K562 (cell line): ENCODE measurements around the gene KIFC3. TPM values are rescaled to one million over a fixed set of nuclear protein-coding genes. Genes with fewer than 3 reads are reported as not detected.

Experiments used
- HDAC1 ChIP-seq, 2 experiments: fragments of 450-650 bp; IDR thresholded peaks; 2 replicates each; pipeline ENCODE4 v1.6.1; 2016 to 2017; ENCODE audit warnings: inconsistent platforms in 1 of 2, mild to moderate bottlenecking in 1 of 2, moderate library complexity in 1 of 2
- MTA2 ChIP-seq: fragments of 450-650 bp; IDR thresholded peaks from 2 replicates; pipeline ENCODE4 v1.6.1; 2016; ENCODE audit warnings: low read depth
- SMARCA4 ChIP-seq: fragments of 450-650 bp; IDR thresholded peaks from 2 replicates; pipeline ENCODE4 v1.6.1; 2016
- SNIP1 ChIP-seq: fragments of 450-650 bp; IDR thresholded peaks from 2 replicates; pipeline ENCODE4 v1.7.1; 2017; ENCODE audit warnings: low read depth, mild to moderate bottlenecking
- SPI1 ChIP-seq: IDR thresholded peaks from 2 replicates; pipeline ENCODE4 v1.6.1; 2011; ENCODE audit warnings: low read depth, low read length, control low read depth, borderline replicate concordance
- SRF ChIP-seq, 2 experiments: fragments of 250-450, 450-650 bp in 1 of 2; sonication (Bioruptor Pico) in 1 of 2; sonication (generic) in 1 of 2; formaldehyde crosslinking; IDR thresholded peaks; 2 replicates each; pipeline versions ENCODE4 v1.5.0 to v1.5.1; 2020 to 2022; ENCODE audit warnings: mild to moderate bottlenecking in 1 of 2, missing genetic modification reagents in 1 of 2
- TAF9B ChIP-seq: fragments of 450-650 bp; IDR thresholded peaks from 2 replicates; pipeline ENCODE4 v1.6.1; 2018; ENCODE audit warnings: mild to moderate bottlenecking; ENCODE audit not compliant: partially characterized antibody
- ZNF589 ChIP-seq: fragments of 200-800 bp; sonication (Bioruptor generic); IDR thresholded peaks from 2 replicates; pipeline ENCODE4 v1.6.1; 2016; ENCODE audit warnings: low read depth, missing genetic modification characterization, missing compliant biosample characterization
- polyA plus RNA-seq, 8 experiments: library from polyadenylated mRNA; depleted of rRNA in 4 of 8; stranded (reverse) in 5 of 8; unstranded in 3 of 8; fragments of >200 nt; fragmentation: Nextera tagmentation in 2 of 8; fragmentation: Illumina TruSeq in 1 of 8; extraction: Ambion mirVana in 2 of 8; extraction: Trizol in 1 of 8; gene quantifications; 2 replicates each; pipeline versions ENCODE4 v1.2.1 to v1.2.3, GENCODE V29; 2011 to 2014; ENCODE audit warnings: inconsistent platforms in 1 of 8, missing spikeins in 1 of 8
- total RNA-seq, 7 experiments: library from RNA; depleted of rRNA in 6 of 7; stranded (reverse); fragments of >200 nt in 6 of 7; fragmentation: Illumina TruSeq in 2 of 7; extraction: Trizol in 2 of 7; gene quantifications; 2 replicates each; pipeline versions ENCODE4 v1.2.1 to v1.2.3, GENCODE V29; 2011 to 2021; ENCODE audit warnings: low replicate concordance in 1 of 7
- TF ChIP-seq, protein P1 (sequence below): sonication (generic); formaldehyde crosslinking; IDR thresholded peaks from 2 replicates; pipeline ENCODE4 v1.9.0; 2022; ENCODE audit warnings: mild to moderate bottlenecking, missing genetic modification reagents
- TF ChIP-seq, protein P2 (sequence below): fragments of 450-650 bp; formaldehyde crosslinking; IDR thresholded peaks from 2 replicates; pipeline ENCODE4 v1.4.0; 2020; ENCODE audit warnings: mild to moderate bottlenecking, moderate library complexity
- TF ChIP-seq, protein P3 (sequence below): sonication (generic); formaldehyde crosslinking; IDR thresholded peaks from 2 replicates; pipeline ENCODE4 v1.8.0; 2023; ENCODE audit warnings: mild to moderate bottlenecking, missing genetic modification reagents
- TF ChIP-seq, protein P4 (sequence below): sonication (generic); formaldehyde crosslinking; IDR thresholded peaks from 2 replicates; pipeline ENCODE4 v1.8.0; 2022; ENCODE audit warnings: mild to moderate bottlenecking, missing genetic modification reagents
- TF ChIP-seq, protein P5 (sequence below): IDR thresholded peaks from 3 replicates; pipeline ENCODE4 v1.6.1; 2011; ENCODE audit warnings: borderline replicate concordance, mild to moderate bottlenecking; ENCODE audit not compliant: insufficient read length, insufficient read depth

KIFC3 gene
- total and polyA plus RNA-seq, 9 of the 15 experiments (the other 6 are each of a cell fraction or from before 2014, with no cell fraction given): 0.23 to 105 (median 26.2) TPM

DNA sequence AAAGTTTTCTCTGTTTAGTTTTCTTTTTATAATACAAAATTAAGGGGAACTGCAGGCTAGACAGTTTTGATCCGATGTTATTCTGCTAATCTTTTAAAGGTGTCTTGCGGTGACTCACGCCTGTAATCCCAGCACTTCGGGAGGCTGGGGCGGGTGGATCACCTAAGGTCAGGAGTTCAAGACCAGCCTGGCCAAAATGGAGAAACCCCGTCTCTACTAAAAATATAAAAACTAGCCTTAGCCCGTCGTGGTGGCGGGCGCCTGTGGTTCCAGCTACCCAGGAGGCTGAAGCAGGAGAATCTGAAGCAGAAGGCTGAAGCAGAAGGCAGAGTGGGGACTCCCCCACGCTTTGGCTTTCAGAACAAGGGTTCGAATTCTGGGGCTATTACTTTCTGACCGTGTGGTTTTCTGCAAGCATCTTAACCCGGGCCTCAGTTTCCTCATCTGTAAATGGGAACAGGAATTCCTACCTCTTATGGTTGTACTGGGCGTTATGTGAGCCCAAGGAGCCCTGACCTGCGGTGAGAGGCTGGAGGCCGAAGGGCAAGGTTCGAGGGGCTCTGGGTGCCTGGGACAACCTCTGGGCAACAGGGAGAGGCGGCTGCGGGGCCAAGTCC is 67.9 kb downstream of the KIFC3 start (continued):
- TF ChIP-seq, protein P1, sequence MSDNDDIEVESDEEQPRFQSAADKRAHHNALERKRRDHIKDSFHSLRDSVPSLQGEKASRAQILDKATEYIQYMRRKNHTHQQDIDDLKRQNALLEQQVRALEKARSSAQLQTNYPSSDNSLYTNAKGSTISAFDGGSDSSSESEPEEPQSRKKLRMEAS (CRISPR knock-in tag): peak; percentile 58
- no peak for TF ChIP-seq MTA2
- TF ChIP-seq, protein P2, sequence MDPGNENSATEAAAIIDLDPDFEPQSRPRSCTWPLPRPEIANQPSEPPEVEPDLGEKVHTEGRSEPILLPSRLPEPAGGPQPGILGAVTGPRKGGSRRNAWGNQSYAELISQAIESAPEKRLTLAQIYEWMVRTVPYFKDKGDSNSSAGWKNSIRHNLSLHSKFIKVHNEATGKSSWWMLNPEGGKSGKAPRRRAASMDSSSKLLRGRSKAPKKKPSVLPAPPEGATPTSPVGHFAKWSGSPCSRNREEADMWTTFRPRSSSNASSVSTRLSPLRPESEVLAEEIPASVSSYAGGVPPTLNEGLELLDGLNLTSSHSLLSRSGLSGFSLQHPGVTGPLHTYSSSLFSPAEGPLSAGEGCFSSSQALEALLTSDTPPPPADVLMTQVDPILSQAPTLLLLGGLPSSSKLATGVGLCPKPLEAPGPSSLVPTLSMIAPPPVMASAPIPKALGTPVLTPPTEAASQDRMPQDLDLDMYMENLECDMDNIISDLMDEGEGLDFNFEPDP: 0 out of 2 replicates have a peak, but pooled peaks have one; percentile 27
- TF ChIP-seq ZNF589 (CRISPR knock-in tag): peak; percentile 54; the same call in 1 of the 2 replicates
- no peak for TF ChIP-seq TAF9B
- TF ChIP-seq, protein P3, sequence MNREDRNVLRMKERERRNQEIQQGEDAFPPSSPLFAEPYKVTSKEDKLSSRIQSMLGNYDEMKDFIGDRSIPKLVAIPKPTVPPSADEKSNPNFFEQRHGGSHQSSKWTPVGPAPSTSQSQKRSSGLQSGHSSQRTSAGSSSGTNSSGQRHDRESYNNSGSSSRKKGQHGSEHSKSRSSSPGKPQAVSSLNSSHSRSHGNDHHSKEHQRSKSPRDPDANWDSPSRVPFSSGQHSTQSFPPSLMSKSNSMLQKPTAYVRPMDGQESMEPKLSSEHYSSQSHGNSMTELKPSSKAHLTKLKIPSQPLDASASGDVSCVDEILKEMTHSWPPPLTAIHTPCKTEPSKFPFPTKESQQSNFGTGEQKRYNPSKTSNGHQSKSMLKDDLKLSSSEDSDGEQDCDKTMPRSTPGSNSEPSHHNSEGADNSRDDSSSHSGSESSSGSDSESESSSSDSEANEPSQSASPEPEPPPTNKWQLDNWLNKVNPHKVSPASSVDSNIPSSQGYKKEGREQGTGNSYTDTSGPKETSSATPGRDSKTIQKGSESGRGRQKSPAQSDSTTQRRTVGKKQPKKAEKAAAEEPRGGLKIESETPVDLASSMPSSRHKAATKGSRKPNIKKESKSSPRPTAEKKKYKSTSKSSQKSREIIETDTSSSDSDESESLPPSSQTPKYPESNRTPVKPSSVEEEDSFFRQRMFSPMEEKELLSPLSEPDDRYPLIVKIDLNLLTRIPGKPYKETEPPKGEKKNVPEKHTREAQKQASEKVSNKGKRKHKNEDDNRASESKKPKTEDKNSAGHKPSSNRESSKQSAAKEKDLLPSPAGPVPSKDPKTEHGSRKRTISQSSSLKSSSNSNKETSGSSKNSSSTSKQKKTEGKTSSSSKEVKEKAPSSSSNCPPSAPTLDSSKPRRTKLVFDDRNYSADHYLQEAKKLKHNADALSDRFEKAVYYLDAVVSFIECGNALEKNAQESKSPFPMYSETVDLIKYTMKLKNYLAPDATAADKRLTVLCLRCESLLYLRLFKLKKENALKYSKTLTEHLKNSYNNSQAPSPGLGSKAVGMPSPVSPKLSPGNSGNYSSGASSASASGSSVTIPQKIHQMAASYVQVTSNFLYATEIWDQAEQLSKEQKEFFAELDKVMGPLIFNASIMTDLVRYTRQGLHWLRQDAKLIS (CRISPR knock-in tag): 0 out of 2 replicates have a peak, but pooled peaks have one; percentile 15
- 0 out of 4 replicates have a peak, but pooled peaks of 1 of the 2 experiments have one; percentile 17 for TF ChIP-seq SRF (CRISPR knock-in tag; IDR thresholded peaks at IDR 0.05)
- 0 out of 2 replicates have a peak, but pooled peaks have one; percentile 27 for TF ChIP-seq SPI1
- 0 out of 4 replicates have a peak, but pooled peaks of 1 of the 2 experiments have one; percentile 21 for TF ChIP-seq HDAC1 (IDR thresholded peaks at IDR 0.05)
- TF ChIP-seq, protein P4, sequence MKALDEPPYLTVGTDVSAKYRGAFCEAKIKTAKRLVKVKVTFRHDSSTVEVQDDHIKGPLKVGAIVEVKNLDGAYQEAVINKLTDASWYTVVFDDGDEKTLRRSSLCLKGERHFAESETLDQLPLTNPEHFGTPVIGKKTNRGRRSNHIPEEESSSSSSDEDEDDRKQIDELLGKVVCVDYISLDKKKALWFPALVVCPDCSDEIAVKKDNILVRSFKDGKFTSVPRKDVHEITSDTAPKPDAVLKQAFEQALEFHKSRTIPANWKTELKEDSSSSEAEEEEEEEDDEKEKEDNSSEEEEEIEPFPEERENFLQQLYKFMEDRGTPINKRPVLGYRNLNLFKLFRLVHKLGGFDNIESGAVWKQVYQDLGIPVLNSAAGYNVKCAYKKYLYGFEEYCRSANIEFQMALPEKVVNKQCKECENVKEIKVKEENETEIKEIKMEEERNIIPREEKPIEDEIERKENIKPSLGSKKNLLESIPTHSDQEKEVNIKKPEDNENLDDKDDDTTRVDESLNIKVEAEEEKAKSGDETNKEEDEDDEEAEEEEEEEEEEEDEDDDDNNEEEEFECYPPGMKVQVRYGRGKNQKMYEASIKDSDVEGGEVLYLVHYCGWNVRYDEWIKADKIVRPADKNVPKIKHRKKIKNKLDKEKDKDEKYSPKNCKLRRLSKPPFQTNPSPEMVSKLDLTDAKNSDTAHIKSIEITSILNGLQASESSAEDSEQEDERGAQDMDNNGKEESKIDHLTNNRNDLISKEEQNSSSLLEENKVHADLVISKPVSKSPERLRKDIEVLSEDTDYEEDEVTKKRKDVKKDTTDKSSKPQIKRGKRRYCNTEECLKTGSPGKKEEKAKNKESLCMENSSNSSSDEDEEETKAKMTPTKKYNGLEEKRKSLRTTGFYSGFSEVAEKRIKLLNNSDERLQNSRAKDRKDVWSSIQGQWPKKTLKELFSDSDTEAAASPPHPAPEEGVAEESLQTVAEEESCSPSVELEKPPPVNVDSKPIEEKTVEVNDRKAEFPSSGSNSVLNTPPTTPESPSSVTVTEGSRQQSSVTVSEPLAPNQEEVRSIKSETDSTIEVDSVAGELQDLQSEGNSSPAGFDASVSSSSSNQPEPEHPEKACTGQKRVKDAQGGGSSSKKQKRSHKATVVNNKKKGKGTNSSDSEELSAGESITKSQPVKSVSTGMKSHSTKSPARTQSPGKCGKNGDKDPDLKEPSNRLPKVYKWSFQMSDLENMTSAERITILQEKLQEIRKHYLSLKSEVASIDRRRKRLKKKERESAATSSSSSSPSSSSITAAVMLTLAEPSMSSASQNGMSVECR (CRISPR knock-in tag): peak; percentile 47; the same call in 1 of the 2 replicates
- TF ChIP-seq SMARCA4: peak; percentile 51; the same call in 1 of the 2 replicates
- no peak for TF ChIP-seq SNIP1
- TF ChIP-seq, protein P5, sequence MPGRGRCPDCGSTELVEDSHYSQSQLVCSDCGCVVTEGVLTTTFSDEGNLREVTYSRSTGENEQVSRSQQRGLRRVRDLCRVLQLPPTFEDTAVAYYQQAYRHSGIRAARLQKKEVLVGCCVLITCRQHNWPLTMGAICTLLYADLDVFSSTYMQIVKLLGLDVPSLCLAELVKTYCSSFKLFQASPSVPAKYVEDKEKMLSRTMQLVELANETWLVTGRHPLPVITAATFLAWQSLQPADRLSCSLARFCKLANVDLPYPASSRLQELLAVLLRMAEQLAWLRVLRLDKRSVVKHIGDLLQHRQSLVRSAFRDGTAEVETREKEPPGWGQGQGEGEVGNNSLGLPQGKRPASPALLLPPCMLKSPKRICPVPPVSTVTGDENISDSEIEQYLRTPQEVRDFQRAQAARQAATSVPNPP: no peak
